Activated T-helper 1 cell treated with anti-CD3 and anti-CD28 coated beads, Interleukin-2, amount 50 U/mL, for 16 hours (primary cell): ENCODE measurements around the gene ZNF777.
A peak's percentile ranks its signal among the peaks of the same experiment; 100 is the strongest.
"Not testable (repeated sequence)": the region's sequence is repeated elsewhere in the genome, so short reads cannot be mapped to it uniquely, and the experiment has no call there.

Experiments used
- DNase-seq, 2 donors: peaks; one replicate each; pipeline ENCODE4 v3.0.0-alpha.2; 2020; ENCODE audit warnings: low read depth in 1 of 2, low spot score in 1 of 2

ZNF777 gene

DNA sequence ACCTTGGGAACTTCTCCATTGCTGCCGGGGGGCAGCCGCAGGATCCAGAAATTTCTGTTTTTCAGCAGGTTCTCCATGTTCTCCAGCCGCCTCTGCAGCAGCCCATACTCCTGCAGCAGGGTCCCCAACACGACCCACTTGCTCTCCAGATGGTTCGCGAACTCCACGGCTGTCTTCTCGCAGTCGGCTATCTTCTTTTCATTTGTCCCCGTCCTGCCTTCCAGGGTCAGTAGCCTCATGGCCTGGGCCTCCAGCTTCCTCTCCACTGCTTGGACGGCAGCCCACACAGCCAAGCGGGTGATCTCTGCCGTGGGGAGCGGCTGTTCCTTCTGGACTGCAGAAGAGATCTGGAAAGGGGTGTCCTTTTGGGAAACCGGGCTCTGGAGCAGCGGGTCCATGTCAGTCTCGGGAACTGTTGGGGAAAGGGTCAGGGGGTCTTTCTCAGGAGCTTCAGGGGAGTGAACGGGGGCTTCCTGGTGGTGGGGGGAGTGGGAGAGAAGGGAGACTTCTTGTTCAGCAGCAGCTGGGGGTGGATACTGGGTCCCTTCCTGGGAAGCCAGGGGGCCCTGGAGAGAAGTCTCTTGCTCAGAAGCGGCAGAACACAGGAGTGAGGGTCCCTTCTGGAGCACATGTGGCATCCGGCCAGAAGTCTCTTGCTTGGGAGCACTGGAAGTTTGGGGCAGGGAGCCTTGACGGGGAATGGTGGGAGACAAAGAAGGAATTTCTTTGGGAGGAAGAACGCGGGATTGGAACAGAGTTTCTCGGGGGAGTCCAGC is 5.5 kb downstream of the ZNF777 start:
- DNase-seq: no peak

DNA sequence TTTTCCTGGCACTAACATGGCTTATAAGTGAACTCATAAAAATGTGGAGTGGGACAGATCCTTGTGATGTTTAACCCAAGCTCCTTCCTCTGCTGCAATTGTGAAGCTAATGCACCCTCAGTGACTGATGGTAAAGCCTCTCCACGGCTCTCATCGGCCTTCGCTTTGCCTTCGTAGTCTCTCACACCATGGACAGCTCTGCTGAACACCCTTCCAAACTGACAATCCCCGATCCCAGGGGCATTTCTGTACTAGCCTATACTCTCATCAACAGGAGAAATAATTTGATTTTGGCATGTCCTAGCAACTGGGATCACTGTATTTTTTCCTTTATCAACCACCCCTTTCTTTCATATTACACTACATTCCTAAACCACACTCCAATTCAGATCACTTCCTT is 6.1 kb downstream of the ZNF777 start:
- DNase-seq: no peak

- DNase-seq: no peak
Measured at GRCh38 chr7:149454006-149454405, 6.9 kb downstream of the ZNF777 start.

DNA sequence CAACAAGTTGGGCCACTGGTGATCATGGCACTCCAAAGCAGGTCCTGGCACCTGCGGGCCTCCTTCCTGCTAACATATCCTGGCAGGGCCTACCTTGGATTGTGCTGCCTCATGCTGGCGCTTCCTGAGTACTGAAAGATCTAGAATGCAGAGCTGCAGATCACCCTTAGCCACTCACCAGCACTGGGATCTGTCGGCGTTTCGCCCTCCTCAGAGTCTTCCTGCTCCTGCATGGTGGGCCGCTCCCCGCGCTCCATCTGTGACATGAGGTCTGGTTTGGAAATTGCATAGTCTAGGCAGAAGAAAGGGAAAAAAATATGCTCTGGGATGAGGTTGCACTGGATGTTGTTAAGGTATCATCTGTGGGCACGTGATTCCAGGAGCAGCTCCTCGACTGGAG is 10.0 kb downstream of the ZNF777 start:
- DNase-seq: no peak

- no peak for DNase-seq
Measured at GRCh38 chr7:149449897-149450296, 11.0 kb downstream of the ZNF777 start.

- DNase-seq: no peak
Measured at GRCh38 chr7:149448961-149449360, 11.9 kb downstream of the ZNF777 start.

GRCh38 chr7:149446026-149446425 is 14.8 kb downstream of the ZNF777 start:
- DNase-seq: not testable (repeated sequence)

GRCh38 chr7:149444287-149444686 is 16.6 kb downstream of the ZNF777 start:
- DNase-seq: no peak

DNA sequence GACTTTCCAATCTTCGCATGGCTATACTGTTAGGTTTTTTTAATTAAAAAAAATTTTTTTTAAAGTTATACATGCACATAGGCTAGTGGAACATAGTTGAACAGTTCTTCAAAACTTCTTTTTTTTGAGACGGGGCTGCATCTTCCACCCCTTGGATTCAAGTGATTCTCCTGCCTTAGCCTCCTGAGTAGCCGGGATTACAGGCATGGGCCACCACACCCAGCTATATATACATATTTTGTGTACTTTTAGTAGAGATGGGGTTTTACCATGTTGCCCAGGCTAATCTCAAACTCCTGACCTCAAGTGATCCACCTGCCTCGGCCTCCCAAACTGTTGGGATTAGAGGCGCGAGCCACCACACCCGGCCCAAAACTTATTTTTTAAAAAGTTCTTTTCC is 17.3 kb downstream of the ZNF777 start:
- DNase-seq: no peak

DNA sequence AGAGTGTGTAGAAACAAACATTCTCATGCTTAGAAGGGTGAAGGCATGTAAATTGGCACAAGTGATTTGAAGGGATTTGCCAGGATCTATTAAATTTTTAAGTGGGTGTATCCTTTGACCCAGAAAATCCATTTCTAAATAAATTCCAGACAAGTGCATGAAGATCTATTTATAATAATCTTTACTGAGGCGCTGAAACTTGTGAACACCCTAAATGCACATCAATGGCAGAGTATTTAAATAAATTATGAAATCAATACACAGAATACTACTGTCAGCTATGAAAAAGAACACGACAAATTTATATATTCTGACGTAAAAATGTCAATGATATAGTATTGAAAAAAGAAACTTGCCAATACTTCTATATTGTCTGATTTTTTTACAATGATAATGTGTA is 17.9 kb downstream of the ZNF777 start:
- no peak for DNase-seq

GRCh38 chr7:149440222-149440621 is 20.6 kb downstream of the ZNF777 start:
- no peak for DNase-seq

- DNase-seq: no peak
Measured at GRCh38 chr7:149436358-149436757, 24.5 kb downstream of the ZNF777 start.

GRCh38 chr7:149433124-149433523 is 27.7 kb downstream of the ZNF777 start:
- DNase-seq: no peak

GRCh38 chr7:149432121-149432691 is 28.7 kb downstream of the ZNF777 start:
- DNase-seq: no peak

DNA sequence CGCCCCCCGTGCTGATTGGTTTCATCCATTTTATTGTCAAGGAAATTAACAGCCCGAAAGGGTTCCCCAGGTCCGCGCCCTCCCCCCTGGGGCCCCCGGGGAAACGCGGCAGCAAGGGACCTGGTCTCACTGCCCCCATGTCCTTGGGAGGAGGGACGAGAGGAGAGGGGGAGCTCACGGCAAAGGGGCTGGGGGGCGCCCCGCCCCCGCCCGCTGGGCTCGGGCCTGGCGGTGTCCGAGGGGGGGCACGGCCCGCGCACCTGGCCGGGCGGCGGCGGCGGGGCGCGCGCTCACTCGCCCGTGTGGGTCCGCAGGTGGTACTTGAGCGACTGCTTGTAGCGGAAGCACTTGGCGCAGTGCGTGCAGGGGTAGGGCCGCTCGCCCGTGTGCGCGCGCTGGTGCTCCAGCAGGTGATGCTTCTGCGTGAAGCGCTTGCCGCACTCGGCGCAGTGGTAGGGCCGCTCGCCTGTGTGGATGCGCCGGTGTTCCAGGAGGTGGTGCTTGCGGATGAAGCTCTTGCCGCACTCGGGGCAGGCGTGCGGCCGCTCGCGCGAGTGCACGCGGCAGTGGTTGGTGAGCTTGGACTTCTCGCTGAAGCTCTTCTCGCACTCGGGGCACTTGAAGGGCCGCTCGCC is 29.3 kb downstream of the ZNF777 start:
- DNase-seq: no peak

DNA sequence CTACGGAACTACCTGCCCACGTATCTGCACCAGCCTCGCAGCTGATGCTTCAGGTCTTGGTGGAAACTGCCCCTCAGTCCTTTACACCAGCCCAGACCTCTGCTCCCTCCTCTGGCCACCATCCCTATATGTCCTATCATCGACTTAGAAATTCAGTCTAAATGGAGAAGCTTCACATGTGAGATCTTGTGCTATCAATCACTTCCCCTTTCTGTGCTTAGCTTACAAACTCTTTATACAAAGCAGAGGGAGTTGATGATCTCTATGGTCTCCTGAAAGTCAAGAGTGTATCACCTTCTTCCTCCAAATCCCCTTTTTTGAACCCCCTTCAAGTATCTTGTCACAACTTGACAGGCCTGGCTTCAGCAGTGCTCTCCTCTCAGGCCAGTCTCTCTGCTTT is 30.7 kb downstream of the ZNF777 start:
- no peak for DNase-seq

DNA sequence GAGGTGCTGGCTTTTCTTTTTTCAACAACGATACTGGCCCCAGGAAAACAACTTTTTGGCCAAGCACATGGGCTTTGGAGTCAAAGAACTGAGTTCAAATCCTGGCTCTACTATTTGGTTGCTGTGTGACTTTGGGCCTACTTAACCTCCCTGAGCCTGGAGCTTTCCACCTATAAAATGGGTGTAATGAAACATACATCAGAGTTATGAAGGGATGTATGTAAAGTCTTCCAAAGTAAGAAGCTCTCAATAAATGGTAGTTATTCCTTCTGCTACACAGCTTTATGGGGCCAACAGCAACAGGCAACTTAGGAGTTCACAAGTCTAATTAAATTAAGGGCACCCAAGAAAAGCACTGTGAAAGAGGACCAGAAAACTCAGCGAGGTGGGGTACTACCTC is 33.0 kb downstream of the ZNF777 start:
- DNase-seq: no peak

DNA sequence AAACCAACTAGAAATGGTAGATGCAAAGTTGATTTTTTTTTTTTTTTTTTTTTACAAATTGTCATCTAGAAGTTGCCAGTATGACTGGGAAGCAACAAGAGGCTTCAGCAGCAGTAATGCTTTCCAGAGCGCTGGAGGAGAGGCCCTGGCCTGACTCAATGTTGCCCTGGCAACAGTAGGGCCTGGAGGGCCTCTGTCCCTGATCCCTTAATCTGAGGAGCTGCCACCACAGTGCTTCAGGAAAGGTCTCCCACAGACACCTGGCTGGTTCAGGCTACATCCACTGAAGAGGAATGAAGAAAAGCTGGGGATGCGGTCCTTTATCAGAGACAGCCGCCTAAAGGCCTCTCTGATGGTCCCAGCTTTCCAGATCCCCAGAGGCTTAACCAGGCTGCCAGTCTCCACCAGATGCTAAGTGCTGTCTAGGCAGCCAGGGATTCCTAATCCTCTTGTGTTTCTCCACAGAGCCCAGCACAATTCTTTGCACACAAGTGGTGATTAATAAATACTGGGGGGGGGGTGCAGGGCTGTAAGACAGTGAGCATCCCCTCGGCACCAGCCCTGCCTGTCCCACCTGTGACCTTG is 33.7 kb downstream of the ZNF777 start:
- no peak for DNase-seq

GRCh38 chr7:149423449-149424110 is 37.3 kb downstream of the ZNF777 start:
- no peak for DNase-seq

GRCh38 chr7:149422914-149423301 is 38.0 kb downstream of the ZNF777 start:
- DNase-seq: no peak

GRCh38 chr7:149422162-149422913 is 38.5 kb downstream of the ZNF777 start:
- peak; percentile 39 to 70 for DNase-seq
